SK-N-MC (cell line): Measurements from ENCODE around the gene ZNF501.
A peak's percentile ranks its signal among the peaks of the same experiment; 100 is the strongest.

Source experiments
- DNase-seq: peaks from one replicate; pipeline ENCODE4 v3.0.0-alpha.2; 2011; ENCODE audit warnings: low read depth, low spot score
- H3K27ac ChIP-seq: fragments of 200-600 bp; sonication (generic); 2 replicates; pipeline ENCODE4 v1.5.1; 2016; ENCODE audit warnings: mixed run types
- H3K36me3 ChIP-seq: fragments of 200-600 bp; sonication (generic); 2 replicates; pipeline ENCODE4 v1.6.1; 2017; ENCODE audit warnings: antibody characterized with exemption, low read length, mixed read lengths; ENCODE audit not compliant: insufficient read depth
- H3K4me3 ChIP-seq: fragments of 200-600 bp; sonication (generic); 2 replicates; pipeline ENCODE4 v1.5.1; 2016
- H3K9ac ChIP-seq: fragments of 200-600 bp; sonication (generic); 2 replicates; pipeline ENCODE4 v1.8.0; 2017; ENCODE audit warnings: mixed run types, mixed read lengths; ENCODE audit not compliant: insufficient read length
- H3K9me3 ChIP-seq: fragments of 200-600 bp; sonication (generic); 2 replicates; pipeline ENCODE4 v1.6.1; 2017; ENCODE audit warnings: low read depth, mild to moderate bottlenecking, antibody characterized with exemption, low read length, moderate library complexity, mixed read lengths
- EZH2 ChIP-seq: fragments of 200-600 bp; sonication (generic); IDR thresholded peaks from one replicate; pipeline ENCODE4 v1.6.1; 2017; ENCODE audit warnings: antibody characterized with exemption
- FOXP2 ChIP-seq: optimal IDR thresholded peaks from 2 replicates; pipeline ENCODE3; 2011; ENCODE audit warnings: mild to moderate bottlenecking, moderate library complexity; ENCODE audit not compliant: insufficient read depth; ENCODE audit errors: extremely low read length, control extremely low read depth
- POLR2AphosphoS5 ChIP-seq: IDR thresholded peaks from 2 replicates; pipeline ENCODE4 v1.6.1; 2012; ENCODE audit warnings: mild to moderate bottlenecking, low read depth, low read length, borderline replicate concordance

Gene ZNF501

GRCh38 chr3:44722103-44722401, 7.4 kb upstream of the ZNF501 start:
- H3K36me3 ChIP-seq, result no peaks in the 10 kb centered on the region
- TF ChIP-seq FOXP2, result no peak
- no peak for TF ChIP-seq POLR2AphosphoS5
- TF ChIP-seq EZH2, result no peak
- H3K4me3 ChIP-seq, result no peak overlapping the region
- H3K27ac ChIP-seq, result no peak overlapping the region
- no peaks in the 10 kb centered on the region for H3K9me3 ChIP-seq
- no peak for DNase-seq
- H3K9ac ChIP-seq, result no peak overlapping the region

DNA sequence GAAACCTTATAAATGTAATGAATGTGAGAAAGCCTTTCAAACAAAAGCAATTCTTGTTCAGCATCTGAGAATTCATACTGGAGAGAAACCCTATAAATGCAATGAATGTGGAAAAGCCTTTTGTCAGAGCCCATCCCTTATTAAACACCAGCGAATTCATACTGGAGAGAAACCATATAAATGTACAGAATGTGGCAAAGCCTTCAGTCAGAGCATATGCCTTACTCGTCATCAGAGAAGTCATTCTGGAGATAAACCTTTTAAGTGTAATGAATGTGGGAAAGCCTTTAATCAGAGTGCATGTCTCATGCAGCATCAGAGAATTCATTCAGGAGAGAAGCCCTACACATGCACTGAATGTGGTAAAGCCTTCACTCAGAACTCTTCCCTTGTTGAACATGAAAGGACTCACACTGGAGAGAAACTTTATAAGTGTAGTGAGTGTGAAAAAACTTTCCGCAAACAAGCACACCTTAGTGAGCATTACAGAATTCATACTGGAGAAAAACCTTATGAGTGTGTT, 5.3 kb downstream of the ZNF501 start:
- no peak overlapping the region for H3K27ac ChIP-seq
- no peak for TF ChIP-seq FOXP2
- TF ChIP-seq POLR2AphosphoS5, result no peak
- no peak for TF ChIP-seq EZH2
- no peak for DNase-seq
- H3K9ac ChIP-seq, result no peak overlapping the region
- H3K9me3 ChIP-seq, result no peaks in the 10 kb centered on the region
- H3K4me3 ChIP-seq, result no peak overlapping the region
- H3K36me3 ChIP-seq, result no peaks in the 10 kb centered on the region

DNA sequence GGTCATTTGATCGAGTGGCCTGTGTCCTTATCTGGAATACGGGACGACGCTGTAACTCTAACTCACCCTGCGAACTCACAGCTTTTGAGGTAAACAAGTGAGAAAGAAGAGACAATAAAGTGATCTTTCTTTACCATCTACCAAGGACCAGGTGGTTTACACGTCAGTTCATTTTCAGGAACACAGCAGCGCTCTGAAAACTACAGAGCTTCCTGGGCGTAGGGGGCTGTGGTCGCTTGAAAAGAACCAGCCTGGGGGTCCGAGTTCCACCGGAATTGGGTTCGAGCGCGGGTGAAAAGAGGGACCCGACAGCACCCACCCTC, 31.6 kb downstream of the ZNF501 start:
- peaks cover 6% of the 10 kb centered on the region; the same call in 1 of the 2 replicates for H3K9me3 ChIP-seq
- H3K36me3 ChIP-seq, result peaks cover 57% of the 10 kb centered on the region
- no peak for TF ChIP-seq POLR2AphosphoS5
- TF ChIP-seq FOXP2, result no peak
- no peak for TF ChIP-seq EZH2
- peak overlapping the region; percentile 87 for H3K4me3 ChIP-seq
- DNase-seq, result no peak
- H3K27ac ChIP-seq, result peak overlapping the region; percentile 70; the same call in 1 of the 2 replicates
- peak overlapping the region; percentile 86 for H3K9ac ChIP-seq

GRCh38 chr3:44761424-44762169, 32.2 kb downstream of the ZNF501 start, which contains the start of the genes KIAA1143 and KIF15:
Gene KIAA1143 (minus strand): TSS chr3:44761619. CDS start chr3:44761602, 17 bp downstream.
Gene KIF15 (plus strand): TSS chr3:44761794. CDS start chr3:44761866, 72 bp downstream.
- Histone ChIP-seq H3K36me3 (peaks cover 56% of the 10 kb centered on the region), H3K9me3 (peaks cover 10% of the 10 kb centered on the region; the same call in 1 of the 2 replicates), H3K9ac (peak within 1 kb of the TSS; percentile 90), H3K27ac (peak within 1 kb of the TSS; percentile 77), H3K4me3 (peak within 1 kb of the TSS; percentile 87)
- peak; percentile 52 for DNase-seq
- TF ChIP-seq FOXP2 (peak; percentile 13), POLR2AphosphoS5 (peak; percentile 76), EZH2 (no peak)

DNA sequence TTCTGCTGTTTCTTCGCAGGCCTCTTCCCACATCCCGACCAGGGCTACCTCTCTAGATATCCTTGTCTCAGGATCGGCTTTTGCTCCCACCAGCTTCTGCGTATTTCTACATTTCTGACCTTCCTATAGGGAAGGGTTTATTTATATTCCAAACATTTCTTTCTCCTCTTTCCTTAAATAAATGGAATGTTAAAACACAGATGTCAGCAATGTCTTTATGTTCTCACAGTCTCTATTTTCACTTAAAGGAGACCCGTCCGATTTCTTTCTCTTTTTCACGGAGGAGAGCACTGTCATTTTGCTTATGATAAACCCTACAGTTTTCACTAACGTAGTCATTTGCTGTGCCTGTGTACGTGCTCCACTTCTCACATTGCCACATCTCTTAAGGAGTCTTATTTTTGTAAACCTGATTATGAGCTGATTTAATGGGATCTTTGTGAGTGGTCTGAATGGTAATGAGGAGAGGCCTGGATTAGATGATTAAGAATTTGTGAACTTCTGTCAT, 32.8 kb downstream of the ZNF501 start:
- DNase-seq, result no peak
- H3K4me3 ChIP-seq, result peak overlapping the region; percentile 87
- H3K27ac ChIP-seq, result peak overlapping the region; percentile 77
- peaks cover 53% of the 10 kb centered on the region for H3K36me3 ChIP-seq
- TF ChIP-seq POLR2AphosphoS5, result no peak
- no peak for TF ChIP-seq EZH2
- TF ChIP-seq FOXP2, result no peak
- peaks cover 10% of the 10 kb centered on the region; the same call in 1 of the 2 replicates for H3K9me3 ChIP-seq
- peak overlapping the region; percentile 90 for H3K9ac ChIP-seq

GRCh38 chr3:44762690-44763089, 33.3 kb downstream of the ZNF501 start:
- H3K27ac ChIP-seq, result peak overlapping the region; percentile 77; the same call in 1 of the 2 replicates
- TF ChIP-seq EZH2 (no peak), FOXP2 (no peak), POLR2AphosphoS5 (no peak)
- peaks cover 10% of the 10 kb centered on the region; the same call in 1 of the 2 replicates for H3K9me3 ChIP-seq
- no peak for DNase-seq
- H3K4me3 ChIP-seq, result peak overlapping the region; percentile 87
- H3K36me3 ChIP-seq, result peaks cover 49% of the 10 kb centered on the region
- peak overlapping the region; percentile 90 for H3K9ac ChIP-seq

- DNase-seq, result no peak
- Histone ChIP-seq H3K9ac (no peak overlapping the region), H3K27ac (no peak overlapping the region), H3K36me3 (peaks cover 42% of the 10 kb centered on the region), H3K4me3 (no peak overlapping the region), H3K9me3 (peaks cover 8% of the 10 kb centered on the region; the same call in 1 of the 2 replicates)
- TF ChIP-seq EZH2, result no peak
Observed at GRCh38 chr3:44764248-44764647, 34.8 kb downstream of the ZNF501 start.

DNA sequence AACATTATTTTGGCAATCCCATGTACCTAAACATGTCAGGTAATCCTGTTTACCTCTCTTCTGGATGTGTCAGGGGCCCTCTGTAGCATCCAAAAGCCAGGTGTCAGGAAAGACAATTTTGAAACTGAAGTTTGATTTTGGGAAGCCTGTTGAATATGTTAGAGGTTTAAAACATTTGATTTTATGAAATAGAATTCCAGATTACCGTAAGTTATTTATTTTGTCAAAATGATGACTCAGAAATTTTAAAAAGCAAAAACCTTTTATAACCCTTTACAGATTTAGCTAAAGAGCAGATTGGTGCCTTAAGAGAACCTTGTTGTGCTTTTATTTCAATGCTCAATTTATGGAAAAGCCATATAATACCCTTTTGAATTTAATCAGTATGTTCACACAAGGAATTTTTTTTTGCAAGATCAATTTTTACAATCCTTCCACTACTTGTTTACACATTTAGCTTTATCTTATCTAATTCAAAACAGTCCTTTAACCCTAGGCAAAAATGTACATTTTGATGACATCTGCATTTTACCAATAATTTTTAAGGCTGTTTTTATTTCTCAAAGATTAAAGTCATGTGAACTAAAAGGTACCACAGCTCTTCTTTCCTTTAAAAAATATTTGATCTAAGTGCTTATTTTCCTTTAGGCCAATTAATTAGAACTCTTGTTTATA, 42.1 kb downstream of the ZNF501 start:
- TF ChIP-seq POLR2AphosphoS5, result no peak
- TF ChIP-seq EZH2, result no peak
- no peak for TF ChIP-seq FOXP2

GRCh38 chr3:44772099-44772442, 42.6 kb downstream of the ZNF501 start:
- Histone ChIP-seq H3K27ac (no peak overlapping the region), H3K36me3 (peaks cover 50% of the 10 kb centered on the region), H3K9me3 (no peaks in the 10 kb centered on the region), H3K9ac (no peak overlapping the region), H3K4me3 (no peak overlapping the region)
- TF ChIP-seq FOXP2, result no peak
- TF ChIP-seq EZH2, result no peak
- TF ChIP-seq POLR2AphosphoS5, result no peak
- no peak for DNase-seq

More for the DNA sequence above, 42.1 kb downstream of the ZNF501 start:
- no peak overlapping the region for H3K4me3 ChIP-seq
- no peaks in the 10 kb centered on the region for H3K9me3 ChIP-seq
- no peak overlapping the region for H3K9ac ChIP-seq
- no peak for DNase-seq
- peaks cover 47% of the 10 kb centered on the region; the same call in 1 of the 2 replicates for H3K36me3 ChIP-seq
- H3K27ac ChIP-seq, result no peak overlapping the region
